Stimulated activated CD8-positive, alpha-beta memory T cell treated with anti-CD3 and anti-CD28 coated beads, Interleukin-4, amount 100 ng/mL, for 4 hours (primary cell): Measurements from ENCODE around the gene RIN3.

ENCODE experiments used
- DNase-seq, 2 donors: peaks; one replicate each; pipeline ENCODE4 v3.0.0-alpha.2; 2020; ENCODE audit warnings: low read depth in 2 of 2, low spot score in 1 of 2

RIN3 gene

DNA sequence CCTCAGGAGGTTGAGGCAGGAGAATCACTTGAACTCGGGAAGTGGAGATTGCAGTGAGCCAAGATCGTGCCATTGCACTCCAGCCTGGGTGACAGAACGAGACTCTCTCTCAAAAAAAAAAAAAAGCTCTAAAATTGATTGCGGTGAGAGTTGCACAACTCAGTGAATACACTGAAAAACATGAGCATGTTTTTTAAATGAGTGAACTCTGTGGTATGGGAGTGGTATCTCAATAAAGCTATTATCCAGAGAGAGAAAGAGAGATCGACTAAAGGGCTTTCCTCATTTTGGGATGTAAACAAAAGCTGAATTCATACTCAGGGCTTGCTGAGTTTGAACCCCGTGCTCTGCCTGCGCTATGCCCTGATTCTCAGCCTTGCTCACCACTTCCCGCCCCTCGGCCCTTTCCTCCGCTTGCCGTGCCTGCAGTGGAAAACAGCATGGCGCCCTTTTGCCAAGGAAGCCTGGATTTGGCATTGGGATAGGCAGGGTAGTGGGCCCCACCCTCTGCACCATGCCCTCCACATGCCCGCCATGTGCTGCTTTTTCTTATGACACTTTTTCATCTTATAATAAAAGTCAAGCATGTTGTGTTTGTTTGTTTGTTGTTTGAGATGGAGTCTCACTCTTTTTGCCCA lies 132.4 kb downstream of the RIN3 start:
- no peak for DNase-seq

GRCh38 chr14:92646952-92647796 lies 133.6 kb downstream of the RIN3 start:
- DNase-seq, result no peak

- DNase-seq, result no peak
Measured at GRCh38 chr14:92647797-92648279, 134.3 kb downstream of the RIN3 start.

GRCh38 chr14:92649066-92649465 lies 135.5 kb downstream of the RIN3 start:
- no peak for DNase-seq

GRCh38 chr14:92649934-92650545 lies 136.5 kb downstream of the RIN3 start:
- DNase-seq, result no peak

DNA sequence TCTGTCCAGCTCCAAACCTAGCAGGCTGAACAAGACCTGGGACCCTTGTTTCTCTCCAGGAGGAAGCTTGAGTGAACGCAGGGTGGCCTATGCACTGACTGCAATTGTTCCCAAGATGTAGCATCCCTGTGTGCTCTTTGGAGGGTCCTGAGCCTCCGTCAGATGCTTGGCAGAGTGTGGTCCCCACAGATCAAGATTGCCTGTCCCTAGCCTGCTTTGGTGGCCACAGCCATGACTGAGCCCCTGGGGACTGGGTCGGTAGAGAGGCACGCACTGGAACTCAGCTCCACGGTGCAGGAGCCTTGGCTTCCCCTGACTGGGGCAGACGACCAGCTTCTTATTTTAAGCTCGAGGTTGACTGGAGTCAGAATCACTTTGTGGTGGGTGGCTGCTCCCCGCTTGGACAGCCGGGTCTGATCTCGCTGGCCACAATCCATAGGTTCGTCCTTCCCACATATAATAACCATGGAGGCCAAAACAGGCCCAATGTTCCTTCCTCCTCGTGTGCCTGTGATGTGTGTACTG lies 137.1 kb downstream of the RIN3 start:
- no peak for DNase-seq

- DNase-seq, result peak; percentile 51 to 73
Measured at GRCh38 chr14:92651106-92651757, 137.7 kb downstream of the RIN3 start.

DNA sequence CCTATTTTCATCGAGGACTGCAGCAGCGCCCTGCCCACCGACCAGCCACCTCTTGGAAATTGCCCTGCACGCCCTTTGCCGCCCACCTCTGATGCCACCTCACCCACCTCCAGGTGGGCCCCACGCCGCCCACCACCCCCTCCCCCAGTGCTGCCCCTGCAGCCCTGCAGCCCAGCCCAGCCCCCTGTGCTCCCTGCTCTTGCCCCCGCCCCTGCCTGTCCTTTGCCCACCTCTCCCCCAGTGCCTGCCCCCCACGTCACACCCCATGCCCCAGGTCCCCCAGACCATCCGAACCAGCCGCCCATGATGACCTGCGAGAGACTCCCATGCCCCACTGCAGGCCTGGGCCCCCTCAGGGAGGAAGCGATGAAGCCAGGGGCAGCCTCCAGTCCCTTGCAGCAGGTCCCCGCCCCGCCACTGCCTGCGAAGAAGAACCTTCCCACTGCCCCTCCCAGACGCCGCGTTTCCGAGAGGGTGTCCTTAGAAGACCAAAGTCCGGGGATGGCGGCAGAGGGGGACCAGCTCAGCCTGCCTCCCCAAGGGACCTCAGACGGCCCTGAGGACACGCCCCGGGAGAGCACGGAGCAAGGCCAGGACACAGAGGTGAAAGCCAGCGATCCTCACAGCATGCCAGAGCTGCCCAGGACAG lies 138.3 kb downstream of the RIN3 start:
- peak in 1 of 2 donors; percentile 14 for DNase-seq

- no peak for DNase-seq
Measured at GRCh38 chr14:92652413-92653151, 139.0 kb downstream of the RIN3 start.

DNA sequence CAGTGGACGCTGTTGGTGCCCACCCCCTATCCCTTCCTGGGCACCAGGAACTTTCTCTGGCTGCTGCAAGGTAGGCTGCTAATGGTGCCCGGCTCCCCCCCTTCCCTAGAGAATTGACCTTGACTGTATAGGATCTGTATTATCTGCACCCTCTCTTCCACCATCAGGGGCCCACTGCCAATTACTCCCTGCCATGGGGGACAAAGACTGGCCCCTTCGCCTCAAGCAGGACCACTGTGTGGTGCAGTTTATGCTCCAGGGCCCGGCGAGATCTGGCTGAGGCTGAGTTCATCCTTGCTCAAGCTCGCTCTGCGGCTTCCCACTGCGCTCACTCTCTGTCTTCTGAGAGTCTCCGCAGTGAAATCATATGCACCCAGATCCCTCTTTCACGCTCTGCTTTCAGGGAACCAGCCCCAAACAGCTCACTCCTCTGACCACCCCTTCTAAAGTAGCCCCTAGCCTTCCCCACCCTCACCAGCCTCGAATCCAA lies 139.6 kb downstream of the RIN3 start:
- no peak for DNase-seq

- DNase-seq, result no peak
Measured at GRCh38 chr14:92654239-92654901, 140.8 kb downstream of the RIN3 start.

DNA sequence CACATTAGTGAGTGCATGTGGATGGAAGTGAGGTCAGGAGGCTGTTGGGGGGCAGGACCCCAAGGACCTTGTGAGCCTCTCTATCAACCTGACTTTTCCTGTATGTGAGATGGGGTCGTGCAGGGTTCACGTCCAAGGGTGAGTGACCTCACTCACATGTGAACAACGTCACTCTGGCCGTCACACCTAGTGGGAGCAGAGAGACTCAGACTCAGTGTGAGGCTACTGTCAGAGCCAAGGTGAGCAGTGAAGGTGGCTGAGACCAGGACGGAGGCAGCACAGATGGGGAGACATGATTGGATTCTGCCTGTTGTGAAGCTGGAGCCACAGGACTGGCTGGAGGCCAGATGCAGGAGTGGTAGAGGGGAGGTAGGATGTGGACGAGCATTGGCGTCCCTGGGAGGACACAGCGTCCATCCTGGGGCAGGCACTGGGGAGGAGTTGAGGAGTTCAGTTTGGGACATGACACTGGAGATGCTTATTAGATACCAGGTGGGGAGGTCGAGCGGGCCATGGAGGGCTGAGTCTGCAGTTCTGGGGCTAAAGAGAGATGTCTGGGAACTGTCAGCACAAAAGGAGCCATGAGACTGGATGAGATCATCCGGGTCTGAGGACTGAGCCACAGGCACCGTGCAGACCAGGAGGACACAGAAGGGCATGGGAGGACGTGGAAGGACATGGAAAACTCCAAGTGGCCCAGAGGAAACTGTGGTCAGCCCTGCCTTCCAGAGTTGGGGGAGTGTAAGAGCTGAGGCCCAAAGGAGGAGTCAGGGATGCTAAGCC lies 142.0 kb downstream of the RIN3 start:
- no peak for DNase-seq

GRCh38 chr14:92656306-92657081 lies 142.9 kb downstream of the RIN3 start:
- no peak for DNase-seq

DNA sequence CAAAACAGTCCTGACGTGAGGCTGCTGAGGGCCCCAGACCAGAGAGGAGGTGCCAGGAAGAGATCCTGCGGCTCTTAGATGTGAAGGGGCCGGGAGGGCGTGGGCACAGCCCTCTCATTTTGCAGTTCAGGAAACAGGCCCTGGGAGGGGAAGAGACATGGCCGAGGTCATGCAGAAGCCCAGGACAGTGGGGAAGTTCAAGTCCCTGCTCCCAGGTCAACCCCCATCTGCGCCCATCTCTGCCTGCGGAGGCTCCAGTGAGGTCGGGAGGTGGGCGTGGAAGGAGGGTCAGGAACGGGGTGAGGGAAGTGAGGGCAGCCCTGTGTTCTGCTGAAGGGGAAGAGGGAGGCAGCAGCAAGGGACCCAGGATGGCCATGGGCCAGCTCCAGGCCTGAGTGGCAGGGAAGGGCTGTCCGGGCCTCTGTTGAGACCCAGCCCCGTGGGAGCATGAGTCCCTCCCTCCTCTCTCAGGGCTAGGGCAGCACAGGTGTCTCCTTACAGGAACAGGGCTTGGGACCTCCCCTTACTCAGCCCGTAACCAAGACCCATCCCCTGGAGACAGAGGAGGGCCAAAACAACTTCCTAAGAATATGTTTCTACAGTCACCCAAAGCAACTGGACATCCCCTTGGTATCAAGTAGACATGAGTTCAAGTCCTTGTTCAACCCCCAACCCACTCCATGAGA lies 144.0 kb downstream of the RIN3 start:
- no peak for DNase-seq

DNA sequence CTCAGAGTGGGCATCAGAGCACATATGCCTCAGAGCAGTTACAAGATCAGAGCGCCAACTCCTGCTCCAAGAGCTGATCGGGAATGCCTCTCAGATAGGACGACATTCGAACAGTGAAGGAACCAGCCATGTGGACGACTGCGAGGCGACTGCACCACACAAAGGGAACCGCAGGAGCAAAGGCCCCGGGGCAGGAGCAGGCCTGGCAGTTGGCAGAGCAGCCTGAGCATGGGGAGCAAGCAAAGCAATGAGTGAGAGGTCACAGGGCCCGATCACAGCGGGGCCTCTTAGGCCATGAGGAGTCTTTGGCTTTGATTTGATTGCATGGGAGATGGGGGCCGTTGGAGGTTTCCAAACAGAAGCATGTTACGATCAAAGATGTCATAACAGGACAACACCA lies 144.6 kb downstream of the RIN3 start:
- no peak for DNase-seq

DNA sequence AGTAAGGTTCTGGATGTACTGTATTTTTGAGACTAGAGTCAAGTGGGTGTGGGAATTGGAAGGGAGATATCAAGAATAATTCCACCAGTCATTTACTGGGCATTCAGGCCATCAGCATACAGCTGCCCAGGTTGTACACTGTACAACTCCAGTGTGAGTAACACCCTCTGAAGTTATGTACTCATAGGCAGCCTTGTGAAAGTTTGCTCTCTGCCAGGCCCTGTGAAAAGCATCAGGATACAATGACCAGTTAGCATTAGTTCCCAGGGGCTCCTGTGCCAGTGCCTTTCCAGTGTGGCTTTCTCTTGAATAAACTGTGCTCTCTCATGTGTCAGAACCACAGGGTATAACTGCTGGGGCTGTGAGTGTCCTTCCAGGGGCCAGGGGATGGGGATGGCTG lies 145.1 kb downstream of the RIN3 start:
- DNase-seq, result no peak
